GM21390 (cell line): ENCODE results near the gene RAB4B.
"Not testable (repeated sequence)": the region's sequence is repeated elsewhere in the genome, so short reads cannot be mapped to it uniquely, and the experiment has no call there.

Experiments used
- ATAC-seq: cut with Tn5 transposase; IDR thresholded peaks from one replicate; pipeline ENCODE4 v1.9.1; 2021; ENCODE audit not compliant: unreplicated experiment

Gene RAB4B

GRCh38 chr19:40818480-40819399 is 40.7 kb downstream of the RAB4B start:
- not testable (repeated sequence) for ATAC-seq

GRCh38 chr19:40819479-40820234 is 41.6 kb downstream of the RAB4B start:
- not testable (repeated sequence) for ATAC-seq

- no peak for ATAC-seq
These were observed 44.1 kb downstream of the RAB4B start for GRCh38 chr19:40822161-40822560.

- not testable (repeated sequence) for ATAC-seq
These were observed 44.9 kb downstream of the RAB4B start for GRCh38 chr19:40822704-40823553.

GRCh38 chr19:40824916-40825315 is 46.9 kb downstream of the RAB4B start:
- ATAC-seq, result not testable (repeated sequence)

- ATAC-seq, result not testable (repeated sequence)
These were observed 47.5 kb downstream of the RAB4B start for GRCh38 chr19:40825460-40826095.

- not testable (repeated sequence) for ATAC-seq
These were observed 48.3 kb downstream of the RAB4B start for GRCh38 chr19:40826312-40826698.

- ATAC-seq, result not testable (repeated sequence)
These were observed 48.8 kb downstream of the RAB4B start for GRCh38 chr19:40826699-40827385.

- ATAC-seq, result no peak
These were observed 49.6 kb downstream of the RAB4B start for GRCh38 chr19:40827386-40828247.

- ATAC-seq, result no peak
These were observed 51.2 kb downstream of the RAB4B start for GRCh38 chr19:40829205-40829604.

GRCh38 chr19:40830741-40831140 is 52.7 kb downstream of the RAB4B start:
- ATAC-seq, result not testable (repeated sequence)

GRCh38 chr19:40831502-40832430 is 53.7 kb downstream of the RAB4B start:
- ATAC-seq, result no peak

- not testable (repeated sequence) for ATAC-seq
These were observed 54.4 kb downstream of the RAB4B start for GRCh38 chr19:40832431-40832790.

GRCh38 chr19:40833728-40834533 is 55.9 kb downstream of the RAB4B start:
- not testable (repeated sequence) for ATAC-seq

- ATAC-seq, result no peak
These were observed 58.8 kb downstream of the RAB4B start for GRCh38 chr19:40836754-40837429.

GRCh38 chr19:40838477-40838876 is 60.4 kb downstream of the RAB4B start:
- ATAC-seq, result not testable (repeated sequence)
